HG03442 (cell line): ENCODE results near the gene NLN.
"Not testable (repeated sequence)": the region's sequence is repeated elsewhere in the genome, so short reads cannot be mapped to it uniquely, and the experiment has no call there.

Experiments used
- ATAC-seq: cut with Tn5 transposase; IDR thresholded peaks from one replicate; pipeline ENCODE4 v1.9.1; 2021; ENCODE audit warnings: mild to moderate bottlenecking, moderate library complexity; ENCODE audit not compliant: unreplicated experiment

Gene NLN

DNA sequence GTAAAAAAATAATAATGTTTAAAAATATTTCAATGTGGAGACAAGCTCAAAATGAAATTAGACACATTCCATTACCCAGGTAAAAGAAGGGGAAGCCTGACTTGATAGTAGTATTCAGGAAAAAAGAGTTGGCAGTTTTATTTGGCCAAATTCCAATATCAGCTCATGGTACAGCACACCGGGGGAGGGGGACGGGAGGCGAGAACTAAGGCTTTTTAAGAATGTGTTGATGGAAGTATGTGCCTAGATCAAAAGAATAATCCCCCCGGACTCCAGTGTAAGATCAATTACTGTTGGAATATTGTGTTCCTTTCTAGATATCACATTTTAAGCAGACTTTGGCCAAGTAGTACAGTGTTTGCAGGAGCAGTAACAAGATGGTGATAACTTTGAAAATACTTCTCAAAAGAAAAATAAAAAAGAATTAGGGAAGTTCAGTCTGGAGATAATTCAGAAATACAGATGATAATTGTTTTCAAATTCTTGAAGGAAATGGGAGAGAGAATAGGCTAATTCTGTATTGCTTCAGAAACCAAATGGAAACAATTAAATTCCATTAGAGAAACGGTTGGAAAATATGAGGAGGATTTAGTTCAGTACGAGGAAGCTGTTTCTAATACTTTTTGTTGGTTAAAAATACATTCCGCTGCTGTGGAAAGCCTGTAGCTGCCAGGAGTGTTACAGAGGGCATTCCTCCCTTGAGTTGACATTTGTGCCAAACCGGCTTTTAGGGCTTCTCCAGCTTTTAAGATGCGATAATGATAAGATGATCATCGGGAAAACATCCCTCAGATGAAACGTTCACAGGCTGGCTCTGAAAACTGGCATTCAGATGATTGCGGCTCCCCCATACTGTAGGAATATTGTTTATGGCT is 106.3 kb downstream of the NLN start:
- ATAC-seq: no peak

DNA sequence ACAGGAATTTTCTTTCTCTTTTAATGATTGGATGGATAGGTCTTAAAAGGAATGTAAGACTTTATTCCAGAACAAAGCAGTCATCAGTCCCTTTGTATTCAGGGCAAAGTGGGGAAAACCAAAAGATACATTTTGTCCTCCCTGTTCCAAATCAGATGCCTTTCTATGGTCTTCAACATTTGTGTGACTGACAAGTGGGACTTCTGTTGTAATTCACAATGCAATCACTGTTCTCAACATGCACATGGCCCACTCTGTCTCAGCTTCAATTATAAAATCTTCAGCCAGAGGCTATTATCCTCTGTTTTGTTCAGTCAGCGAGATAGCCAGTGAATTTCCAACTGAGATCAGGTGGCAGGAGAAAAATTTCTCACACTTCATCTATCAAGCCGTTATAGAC is 108.9 kb downstream of the NLN start:
- no peak for ATAC-seq

DNA sequence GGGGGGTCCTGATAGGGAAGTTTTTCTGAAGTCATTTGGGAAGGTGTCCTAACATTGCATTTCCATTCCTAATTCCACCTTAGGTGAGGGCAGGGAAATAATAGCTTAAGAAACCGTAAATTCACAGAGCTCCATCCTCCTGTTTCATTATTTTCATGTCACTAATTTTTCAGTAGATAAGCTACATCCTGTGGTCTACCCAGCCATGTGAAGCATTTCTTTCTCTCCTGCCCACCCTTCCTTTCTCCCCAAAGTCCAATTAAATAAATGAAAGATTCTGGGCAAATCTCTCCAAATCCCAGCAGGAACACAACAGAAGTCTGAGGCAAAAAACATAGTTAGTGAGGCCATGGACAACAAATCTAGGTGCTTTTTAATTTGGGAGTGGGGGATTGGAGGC is 109.3 kb downstream of the NLN start:
- ATAC-seq: no peak

DNA sequence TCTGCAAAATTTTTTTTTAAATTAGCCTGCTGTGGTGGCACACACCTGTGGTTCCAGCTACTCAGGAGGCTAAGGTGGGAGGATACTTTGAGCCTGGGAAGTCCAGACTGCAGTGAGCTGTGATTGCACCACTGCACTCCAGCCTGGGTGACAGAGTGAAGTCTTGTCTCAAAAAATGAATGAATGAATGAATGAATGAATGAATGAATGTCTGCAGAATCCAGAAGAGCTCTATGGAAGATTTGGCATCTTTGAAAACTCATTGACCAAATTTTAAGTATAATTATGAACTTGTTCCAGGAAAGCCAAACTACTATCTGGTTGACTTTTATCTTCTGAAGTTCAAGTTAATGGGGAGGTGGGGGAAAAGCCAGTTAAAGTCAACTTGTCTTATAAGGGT is 110.1 kb downstream of the NLN start:
- no peak for ATAC-seq

DNA sequence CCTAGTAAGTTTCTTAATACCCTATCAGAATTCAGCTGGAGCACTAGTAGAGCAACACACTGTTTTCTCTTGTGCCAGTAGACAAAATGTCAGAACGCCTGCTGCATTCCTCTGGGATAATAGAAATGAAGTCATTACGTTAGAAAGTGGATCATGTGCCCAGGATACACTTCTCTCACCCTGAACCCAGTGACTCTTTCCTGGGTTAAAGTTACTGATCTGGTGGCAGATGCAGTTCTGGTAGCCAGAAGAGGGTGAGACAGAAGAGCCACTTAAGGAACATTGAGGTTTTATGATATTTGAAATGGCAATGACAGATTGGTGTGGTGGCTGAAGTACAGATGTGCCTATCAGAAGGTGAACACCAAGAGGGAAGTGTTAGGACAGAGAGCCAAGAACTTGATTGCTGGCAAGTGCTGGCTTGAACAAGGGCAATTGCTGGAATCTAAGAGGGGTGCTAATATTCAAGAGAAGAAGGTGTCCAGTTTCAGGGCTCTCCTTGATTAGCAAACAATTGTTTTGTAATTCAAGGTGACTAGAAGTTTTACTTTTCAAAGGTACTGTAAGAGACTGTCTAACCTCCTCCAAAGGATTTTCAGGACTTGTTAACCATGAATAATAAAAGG is 110.7 kb downstream of the NLN start:
- ATAC-seq: no peak

DNA sequence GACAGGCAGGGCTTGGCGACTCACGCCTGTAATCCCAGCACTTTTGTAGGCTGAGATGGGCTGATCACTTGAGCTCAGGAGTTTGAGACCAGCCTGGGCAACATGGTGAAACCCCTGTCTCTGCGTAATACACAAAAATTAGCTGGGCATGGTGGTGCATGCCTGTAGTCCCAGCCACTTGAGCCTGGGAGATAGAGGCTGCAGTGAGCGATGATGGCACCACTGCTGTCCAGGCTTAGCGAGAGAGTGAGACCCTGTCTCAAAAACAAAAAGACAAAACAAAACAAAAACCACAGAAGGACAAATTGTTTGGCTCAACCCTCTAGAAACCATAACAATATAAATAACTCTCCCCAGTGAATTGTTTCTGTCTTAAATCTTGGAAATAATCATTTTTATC is 111.8 kb downstream of the NLN start:
- ATAC-seq: no peak

DNA sequence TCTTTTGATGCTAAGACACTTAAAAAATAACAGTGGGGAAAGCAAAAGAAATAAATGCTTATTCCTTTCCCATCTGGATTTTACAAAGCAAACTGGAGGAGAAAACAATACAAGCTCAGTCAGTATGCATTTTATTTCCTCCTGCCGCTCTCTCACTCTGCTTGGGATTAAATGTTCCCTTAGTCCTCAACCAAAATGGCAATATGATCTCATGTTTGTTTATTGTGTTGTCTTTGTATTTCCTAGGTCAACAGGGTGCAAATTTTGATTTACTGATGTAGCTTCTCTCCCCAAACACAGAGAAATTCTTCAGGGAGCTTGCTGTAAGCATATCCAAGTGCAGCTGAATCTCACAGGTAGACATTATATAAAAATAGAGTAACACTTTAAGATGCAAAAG is 112.3 kb downstream of the NLN start:
- no peak for ATAC-seq

DNA sequence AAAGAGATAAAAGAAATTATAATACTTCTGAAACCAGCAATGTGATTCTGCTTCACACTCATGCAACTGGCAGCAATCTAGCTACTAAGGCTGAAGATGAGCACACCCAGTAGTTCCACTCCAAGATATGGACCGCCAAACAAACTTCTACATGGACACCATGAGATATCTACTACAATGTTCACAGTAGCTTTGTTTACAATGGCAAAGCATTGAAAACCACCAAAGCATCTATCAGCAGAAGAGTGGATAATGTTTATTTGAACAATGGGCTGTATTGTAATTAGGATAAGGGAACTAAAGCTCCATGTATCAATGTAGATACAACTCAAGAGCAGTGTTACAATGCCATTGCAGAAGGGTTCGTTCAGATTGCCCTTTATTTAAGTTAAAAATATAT is 113.2 kb downstream of the NLN start:
- ATAC-seq: no peak

DNA sequence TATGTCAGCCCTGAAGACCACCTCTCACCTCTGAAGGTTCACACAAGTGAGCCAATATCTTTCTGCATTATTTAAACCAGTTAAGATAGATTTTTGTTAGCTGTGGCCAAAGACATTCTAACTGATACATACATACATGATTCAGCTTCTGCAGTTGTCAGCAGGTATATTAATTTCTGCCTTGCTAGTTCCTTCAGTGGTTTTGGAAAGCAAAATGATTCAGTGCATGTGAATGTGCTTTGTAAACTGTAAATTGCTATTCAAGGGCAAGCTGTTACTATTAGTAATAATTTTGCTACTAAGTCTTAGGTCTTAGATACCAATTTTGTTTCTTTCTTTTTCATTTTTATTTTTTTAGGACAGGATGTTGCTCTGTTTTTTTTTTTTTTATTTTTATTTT is 115.1 kb downstream of the NLN start:
- ATAC-seq: no peak

DNA sequence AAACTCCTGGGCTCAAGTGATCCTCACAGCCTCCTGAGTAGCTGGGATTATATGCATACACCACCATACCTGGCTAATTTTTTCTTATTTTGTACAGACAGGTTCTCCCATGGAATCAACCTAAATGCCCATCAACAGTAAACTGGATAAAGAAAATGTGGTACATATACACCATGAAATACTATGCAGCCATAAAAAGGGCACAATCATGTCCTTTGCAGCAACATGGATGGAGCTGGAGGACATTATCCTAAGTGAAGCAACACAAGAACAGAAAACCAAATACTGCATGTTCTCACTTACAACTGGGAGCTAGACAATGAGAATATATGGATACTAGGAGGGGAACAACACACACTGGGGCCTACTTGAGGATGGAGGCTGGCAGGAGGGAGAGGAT is 117.2 kb downstream of the NLN start:
- ATAC-seq: not testable (repeated sequence)

DNA sequence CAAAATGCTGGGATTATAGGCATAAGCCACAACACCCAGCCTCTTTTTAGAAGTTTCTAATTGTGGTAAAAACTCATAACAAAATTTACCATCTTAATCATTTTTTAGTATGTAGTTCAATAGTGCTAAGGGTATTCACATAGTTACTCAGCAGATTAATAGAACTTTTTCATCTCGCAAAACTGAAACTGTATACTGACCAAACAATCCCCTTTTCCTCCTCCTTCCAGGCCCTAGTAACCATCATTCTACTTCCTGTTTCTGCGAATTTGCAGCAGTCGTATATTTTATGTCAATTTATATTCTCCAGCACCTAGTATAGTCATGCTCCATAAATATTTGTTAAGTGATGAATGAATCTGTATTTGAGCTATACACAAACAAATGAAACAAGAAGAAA is 118.1 kb downstream of the NLN start:
- no peak for ATAC-seq

DNA sequence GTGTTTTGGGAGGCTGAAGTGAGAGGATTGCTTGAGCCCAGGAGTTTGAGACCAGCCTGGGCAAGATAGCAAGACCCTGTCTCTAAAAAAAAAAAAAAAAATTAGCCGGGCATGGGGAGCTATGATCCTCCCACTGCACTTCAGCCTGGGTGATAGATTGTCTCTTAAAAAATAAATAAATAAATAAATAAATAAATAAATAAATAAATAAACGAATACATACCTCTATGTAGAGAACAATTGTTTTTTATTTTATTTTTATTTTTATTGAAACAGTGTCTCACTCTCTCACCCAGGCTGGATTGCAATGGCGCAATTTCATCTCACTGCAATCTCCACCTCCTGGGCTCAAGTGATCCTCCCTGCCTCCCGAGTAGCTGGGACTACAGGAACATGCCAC is 122.8 kb downstream of the NLN start:
- ATAC-seq: not testable (repeated sequence)

DNA sequence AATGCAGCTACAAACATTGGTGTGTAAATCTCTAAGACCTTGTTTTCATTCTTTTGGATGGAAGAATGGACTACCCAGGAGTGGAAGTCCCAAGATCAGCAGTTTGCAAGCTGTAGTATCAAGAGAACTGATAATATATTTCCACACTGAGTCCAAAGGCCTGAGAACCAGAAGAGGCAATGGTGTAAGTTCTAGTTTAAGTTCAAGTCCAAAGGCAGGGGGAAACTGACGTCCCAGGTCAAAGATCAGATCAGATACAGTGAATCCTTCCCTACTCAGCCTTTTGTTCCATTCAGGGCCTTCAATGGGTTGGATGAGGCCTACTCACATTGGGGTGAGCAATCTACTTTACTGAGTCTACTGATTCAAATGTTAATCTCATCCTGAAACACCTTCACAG is 124.1 kb downstream of the NLN start:
- no peak for ATAC-seq

DNA sequence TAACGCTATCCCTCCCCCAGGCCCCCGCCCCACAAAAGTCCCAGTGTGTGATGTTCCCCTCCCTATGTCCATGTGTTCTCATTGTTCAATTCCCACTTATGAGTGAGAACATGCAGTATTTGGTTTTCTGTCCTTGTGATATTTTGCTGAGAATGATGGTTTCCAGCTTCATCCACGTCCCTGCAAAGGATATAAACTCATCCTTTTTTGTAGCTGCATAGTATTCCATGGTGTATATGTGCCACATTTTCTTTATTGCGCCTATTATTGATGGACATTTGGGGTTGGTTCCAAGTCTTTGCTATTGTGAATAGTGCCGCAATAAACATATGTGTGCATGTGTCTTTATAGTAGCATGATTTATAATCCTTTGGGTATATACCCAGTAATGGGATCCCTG is 125.0 kb downstream of the NLN start:
- not testable (repeated sequence) for ATAC-seq

DNA sequence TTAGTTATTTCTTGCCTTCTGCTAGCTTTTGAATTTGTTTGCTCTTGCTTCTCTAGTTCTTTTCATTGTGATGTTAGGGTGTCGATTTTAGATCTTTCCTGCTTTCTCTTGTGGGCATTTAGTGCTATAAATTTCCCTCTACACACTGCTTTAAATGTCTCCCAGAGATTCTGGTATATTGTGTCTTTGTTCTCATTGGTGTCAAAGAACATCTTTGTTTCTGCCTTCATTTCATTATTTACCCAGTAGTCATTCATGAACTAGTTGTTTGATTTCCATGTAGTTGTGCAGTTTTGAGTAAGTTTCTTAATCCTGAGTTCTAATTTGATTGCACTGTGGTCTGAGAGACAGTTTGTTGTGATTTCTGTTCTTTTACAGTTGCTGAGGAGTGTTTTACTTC is 127.9 kb downstream of the NLN start:
- not testable (repeated sequence) for ATAC-seq

DNA sequence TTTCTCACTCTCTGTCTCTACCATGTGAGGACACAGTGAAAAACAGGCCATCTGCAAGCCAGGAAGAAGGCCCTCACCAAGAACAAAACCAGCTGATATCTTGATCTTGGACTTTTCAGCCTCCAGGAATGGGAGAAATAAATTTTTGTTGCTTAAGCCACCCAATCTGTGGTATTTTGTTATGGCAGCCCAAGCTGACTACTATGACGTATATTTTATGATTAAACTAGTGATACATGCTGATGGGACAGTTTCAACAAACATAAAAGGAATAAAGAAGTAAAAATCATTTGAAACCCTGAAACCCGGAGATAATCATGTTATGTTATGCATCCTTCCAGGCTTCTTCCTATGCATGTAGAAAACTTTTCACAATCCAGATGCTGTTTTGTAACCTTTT is 132.9 kb downstream of the NLN start:
- ATAC-seq: no peak

DNA sequence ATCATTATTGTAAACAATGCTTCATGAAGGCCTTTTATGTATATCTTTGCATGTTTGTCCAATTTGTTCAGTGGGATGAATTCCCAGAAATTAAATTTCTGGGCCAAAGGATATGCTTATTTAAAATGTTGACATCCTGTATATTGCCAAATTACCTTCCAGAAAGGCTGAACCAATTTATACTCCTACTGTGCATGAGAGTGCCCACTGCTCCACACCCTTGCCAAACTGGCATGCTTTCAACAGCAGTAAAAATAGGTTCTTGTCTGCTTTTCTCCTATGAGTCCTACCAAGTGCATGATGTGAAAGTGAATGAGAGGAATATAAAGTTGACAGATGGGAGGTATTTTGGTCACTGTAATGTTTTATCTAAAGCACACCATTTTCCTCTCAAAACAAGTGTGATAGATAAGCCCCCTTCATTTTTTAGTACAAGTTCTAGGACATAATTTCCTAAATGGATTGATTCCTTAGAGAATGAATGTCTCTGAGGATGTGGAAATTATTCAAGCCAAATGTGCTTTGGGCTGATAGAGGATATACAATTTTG is 133.8 kb downstream of the NLN start:
- ATAC-seq: no peak

DNA sequence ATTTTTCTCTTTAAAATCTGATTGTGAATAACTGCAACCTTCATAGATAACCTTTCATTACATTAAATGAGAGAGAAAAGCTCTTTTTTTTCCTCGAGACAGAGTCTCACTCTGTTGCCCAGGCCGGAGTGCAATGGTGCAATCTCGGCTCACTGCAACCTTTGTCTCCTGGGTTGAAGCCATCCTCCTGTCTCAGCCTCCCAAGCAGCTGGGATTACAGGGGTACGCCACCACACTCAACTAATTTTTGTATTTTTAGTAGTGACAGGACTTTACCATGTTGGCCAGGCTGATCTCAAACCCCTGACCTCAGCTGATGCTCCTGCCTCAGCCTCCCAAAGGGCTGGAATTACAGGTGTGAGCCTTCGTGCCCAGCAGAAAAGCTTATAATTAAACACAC is 134.5 kb downstream of the NLN start:
- ATAC-seq: no peak

DNA sequence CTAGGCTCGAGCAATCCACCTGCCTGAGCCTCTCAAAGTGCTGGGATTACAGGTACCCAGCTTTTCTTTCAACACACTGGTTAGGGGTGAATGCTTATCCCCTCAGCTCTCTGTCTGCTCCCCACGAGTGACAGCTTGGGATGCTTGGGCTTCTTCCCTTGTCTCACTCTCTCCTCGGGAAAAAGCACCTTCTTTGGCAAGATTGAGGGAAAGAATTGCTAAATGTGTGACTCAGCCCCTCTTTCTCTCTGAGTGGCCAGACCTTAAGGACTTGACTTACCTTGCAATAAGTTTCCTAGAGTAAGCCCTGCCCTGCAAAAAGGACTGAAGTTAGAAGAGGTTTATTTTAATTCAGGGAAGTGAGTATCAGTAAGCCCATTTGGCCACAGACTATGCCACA is 136.3 kb downstream of the NLN start:
- no peak for ATAC-seq

DNA sequence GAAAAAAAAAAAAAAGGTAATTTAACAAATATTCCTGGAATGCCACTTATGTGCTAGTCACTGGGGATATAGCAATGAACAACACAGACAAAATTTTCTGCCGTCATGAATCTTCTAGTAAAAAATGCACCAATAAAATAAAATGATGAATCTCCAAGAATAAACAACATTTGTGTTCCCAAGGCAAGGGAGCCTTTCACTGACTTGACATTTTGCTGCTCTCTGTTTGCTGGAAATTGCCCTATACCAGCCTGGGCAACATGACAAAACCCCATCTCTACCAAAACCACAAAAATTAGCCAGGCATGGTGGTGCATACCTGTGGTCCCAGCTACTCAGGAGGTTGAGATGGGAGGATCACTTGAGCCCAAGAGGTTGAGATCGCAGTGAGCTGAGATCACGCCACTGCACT is 139.8 kb downstream of the NLN start:
- ATAC-seq: no peak

DNA sequence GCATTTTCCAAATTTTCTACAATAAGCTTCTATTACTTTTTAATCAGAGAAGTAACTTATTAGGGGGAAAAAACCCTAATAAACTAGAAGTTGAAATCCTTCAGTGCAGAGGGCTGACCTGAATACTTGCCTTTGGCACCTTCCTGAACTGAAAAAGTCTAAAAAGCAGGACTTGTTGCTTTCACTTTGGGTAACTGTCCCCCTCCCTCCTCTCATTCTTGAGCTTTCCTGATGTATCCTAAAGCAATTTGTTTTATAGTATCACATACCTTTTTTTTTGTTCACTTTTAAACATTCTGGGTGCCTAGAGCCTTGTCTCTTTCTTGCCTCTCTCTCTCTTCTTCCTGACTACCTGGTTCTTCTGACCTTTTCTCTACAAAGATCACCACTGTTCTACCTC is 140.4 kb downstream of the NLN start:
- ATAC-seq: no peak

DNA sequence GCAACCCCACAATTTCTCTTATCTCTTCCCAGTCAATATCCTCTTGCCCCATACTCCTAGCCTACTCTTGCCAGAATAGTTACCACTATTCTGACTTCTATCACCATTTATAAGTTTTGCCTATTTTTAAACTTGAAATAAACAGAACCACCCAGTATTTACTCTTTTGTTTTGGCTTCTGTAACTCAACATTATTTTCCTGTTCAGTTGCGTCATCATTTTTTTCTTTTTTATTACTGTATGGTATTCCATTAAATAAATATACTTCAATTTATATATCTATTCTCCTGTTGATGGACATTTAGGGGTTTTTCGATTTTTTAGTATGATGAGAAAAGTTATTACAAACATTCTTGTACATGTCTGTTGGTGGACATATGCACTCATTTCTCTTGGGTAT is 141.7 kb downstream of the NLN start:
- no peak for ATAC-seq
